Ureter (tissue), 1 donor: Measurements from ENCODE around the gene SLC38A3. TPM values are rescaled to one million over a fixed set of nuclear protein-coding genes. Genes with fewer than 3 reads are reported as not detected.

Experiments used
- DNase-seq: peaks from one replicate; pipeline ENCODE4 v3.0.0-alpha.2; 2020; ENCODE audit warnings: low spot score
- total RNA-seq: library from RNA; stranded (reverse); gene quantifications from one replicate; pipeline ENCODE4 v1.2.4, GENCODE V29; 2023
- donor health status: DM: yes; HTN: yes; CAD: no.

The SLC38A3 gene
- total RNA-seq, 1 donor from 2014 or later, result 0.34 TPM

DNA sequence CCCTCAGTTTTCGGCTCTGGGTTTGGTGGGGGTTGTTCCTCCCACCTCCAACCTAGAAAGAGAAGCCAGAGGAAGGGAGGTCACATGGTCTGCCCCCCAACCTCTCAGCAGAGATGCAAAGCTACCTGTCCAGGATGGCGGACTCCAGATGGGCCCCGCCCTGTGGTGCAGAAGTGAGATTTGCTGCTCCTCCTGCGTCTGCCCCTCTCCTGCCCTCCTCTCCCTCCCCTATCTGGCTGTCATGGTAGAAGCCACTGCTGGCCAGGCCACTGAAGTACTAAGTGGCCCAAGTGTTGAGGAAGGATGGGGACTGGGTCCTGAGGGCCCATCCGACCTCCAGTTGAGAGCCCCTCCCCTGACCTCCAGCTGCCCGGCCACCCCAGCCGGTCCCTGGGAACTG, 61.8 kb downstream of the SLC38A3 start:
- DNase-seq, result no peak

DNA sequence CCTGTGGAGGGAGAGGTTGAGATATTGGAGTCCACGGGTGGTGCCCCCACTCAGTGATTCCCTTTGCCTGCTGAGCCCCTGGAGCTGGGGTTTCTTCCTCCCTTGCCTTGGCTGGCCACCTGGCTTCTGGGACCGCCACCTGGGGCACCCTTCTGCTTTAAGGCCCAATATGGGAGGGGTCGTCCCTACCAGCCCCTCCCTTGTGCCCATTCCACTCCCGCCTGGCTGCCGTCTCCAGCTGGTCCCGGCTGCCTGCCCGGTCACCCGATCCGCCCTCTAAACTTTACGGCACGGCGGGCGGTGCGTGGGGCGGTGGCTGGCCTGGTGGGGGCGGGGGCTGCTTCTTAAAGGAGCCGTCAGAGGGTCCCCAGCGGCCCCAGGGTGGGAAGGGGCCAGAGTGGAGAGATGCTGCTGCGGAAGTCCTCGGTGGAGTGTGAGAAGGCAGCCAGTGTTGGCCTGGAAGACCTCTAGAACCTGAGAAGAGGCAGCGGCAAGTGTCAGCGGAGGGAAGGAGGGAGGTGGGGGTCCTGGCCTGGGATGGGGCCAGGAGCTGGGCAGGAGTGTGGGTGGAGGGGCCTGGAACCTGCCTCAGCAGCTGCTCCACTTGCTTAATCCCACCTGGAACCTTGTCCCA, 62.3 kb downstream of the SLC38A3 start:
- no peak for DNase-seq

DNA sequence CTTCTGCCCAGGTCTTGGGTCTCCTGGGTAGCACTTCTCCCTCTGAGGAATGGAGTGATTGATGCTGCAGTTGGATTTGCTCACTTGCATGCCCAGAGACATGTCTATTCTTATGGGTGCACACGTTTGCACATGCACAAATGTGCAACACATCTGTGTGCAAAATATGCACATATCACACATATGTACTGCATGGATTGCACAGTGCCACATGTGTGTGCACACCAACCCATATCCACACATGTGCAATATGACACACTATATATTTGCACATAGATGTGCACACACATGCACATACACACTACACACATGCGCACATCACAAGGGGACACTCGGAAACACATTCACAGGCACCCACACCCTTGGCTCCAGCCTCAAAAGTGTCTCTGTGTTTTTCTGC, 63.2 kb downstream of the SLC38A3 start:
- DNase-seq, result no peak

DNA sequence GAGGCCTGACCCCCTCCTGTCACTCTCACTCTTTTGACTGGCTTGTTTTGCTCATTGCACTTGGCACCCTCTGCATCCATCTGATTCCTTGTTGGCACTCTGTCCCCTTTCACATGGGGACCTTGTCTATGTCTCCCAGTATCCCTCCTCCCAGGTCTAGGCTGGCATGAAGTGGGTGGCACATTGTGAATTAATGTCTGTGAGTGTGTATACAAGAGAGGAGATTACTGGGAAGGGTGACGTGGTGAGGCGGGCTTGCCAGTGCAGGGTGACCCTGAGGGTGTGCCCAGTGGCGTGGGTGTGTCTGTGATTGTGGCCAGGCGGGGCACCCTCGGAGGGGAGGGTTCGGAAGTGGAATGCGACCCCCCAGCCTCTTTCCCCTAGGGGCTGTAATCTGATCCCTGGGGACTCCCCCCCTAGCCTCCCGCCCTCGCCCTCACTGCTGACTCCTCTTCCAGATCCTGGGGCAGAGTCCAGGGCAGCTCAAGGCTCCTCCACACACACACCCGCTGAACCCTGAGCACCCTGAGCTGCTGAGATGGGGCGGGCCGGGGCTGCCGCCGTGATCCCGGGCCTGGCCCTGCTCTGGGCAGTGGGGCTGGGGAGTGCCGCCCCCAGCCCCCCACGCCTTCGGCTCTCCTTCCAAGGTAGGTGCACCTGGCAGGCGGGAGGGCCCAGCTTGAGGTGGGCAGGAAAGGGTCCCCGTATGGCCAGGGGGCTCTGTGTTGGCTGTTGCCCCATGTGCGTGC, 63.8 kb downstream of the SLC38A3 start, which contains the start of gene SEMA3B:
Gene SEMA3B, plus strand, starts transcription at position 445 of the 749 bp plus-strand sequence. Its CDS starts 94 bp downstream, at position 539.
- peak; percentile 84 for DNase-seq

DNA sequence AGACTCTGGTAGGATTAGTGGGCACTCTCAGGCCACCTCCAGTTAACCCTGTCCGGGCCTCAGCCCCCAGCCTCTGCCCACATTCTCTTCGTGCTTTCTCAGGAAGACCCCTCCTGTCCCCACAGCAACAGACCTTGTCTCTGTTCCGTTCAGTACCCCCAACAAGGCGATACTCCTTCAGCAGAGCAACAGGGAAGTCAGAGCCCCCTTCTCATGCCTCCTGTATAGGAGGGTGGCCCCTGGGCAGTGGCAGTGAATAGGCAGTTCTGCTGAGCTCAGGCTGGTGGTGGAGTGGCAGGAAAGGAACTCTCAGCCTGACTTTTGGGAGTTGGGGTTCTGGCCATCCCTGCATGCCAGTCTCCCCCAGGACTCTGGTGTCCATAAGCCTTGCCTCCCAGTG, 64.4 kb downstream of the SLC38A3 start:
- no peak for DNase-seq

DNA sequence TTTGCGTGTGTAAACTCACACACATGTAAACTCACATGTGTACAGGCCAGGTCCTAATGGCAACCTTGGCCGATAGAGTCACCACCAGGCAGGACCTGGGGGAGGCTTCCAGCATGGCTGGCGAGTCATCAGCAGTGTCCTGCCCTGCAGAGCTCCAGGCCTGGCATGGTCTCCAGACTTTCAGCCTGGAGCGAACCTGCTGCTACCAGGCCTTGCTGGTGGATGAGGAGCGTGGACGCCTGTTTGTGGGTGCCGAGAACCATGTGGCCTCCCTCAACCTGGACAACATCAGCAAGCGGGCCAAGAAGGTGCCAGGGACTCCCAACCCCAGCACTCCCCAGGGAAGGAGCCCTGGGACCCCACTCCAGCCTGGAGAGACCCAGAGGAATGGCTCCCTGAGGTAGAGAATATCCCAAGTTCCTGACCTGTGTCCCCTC, 64.9 kb downstream of the SLC38A3 start:
- DNase-seq, result peak; percentile 44

DNA sequence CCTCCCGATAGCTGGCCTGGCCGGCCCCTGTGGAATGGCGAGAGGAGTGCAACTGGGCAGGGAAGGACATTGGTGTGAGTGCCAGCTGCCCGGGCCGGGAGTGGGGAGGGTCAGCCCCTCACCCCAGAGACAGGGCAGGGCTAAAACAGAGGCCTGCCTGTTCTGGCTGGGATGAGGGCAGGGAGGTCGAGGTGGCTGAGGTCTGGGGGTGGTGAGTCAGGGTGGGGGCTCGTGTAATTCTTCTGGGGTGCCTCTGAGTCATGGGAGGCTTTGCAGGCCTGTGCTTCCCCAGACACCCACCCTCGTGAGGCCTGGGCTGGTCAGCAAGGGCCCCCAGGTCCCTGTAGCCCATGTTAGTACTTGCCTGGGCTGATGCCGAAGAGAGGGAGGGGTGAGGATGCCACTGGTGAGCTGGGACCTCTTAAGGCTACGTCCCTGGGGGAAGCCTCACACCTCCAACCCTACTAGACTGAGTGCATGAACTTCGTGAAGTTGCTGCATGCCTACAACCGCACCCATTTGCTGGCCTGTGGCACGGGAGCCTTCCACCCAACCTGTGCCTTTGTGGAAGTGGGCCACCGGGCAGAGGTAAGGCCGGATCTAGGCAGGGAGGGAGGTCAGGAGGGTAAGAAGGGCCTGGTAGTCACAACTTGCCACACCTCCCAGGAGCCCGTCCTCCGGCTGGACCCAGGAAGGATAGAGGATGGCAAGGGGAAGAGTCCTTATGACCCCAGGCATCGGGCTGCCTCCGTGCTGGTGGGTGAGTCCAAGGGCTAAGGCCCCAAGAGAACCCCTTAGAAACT, 65.6 kb downstream of the SLC38A3 start:
- no peak for DNase-seq

Other genes starting within 250 kb of the SLC38A3 start
- gene RBM5, start 116.4 kb upstream of the SLC38A3 start, total RNA-seq, result 220 TPM
- 132 TPM for gene SEMA3F, start 49.9 kb upstream of the SLC38A3 start, total RNA-seq
- not detected for gene GNAT1, start 13.7 kb upstream of the SLC38A3 start, total RNA-seq
- gene GNAI2, start 30.9 kb downstream of the SLC38A3 start, total RNA-seq, result 222 TPM
- 18.2 TPM for gene SEMA3B, start 63.9 kb downstream of the SLC38A3 start, total RNA-seq
- not detected for gene LSMEM2, start 73.8 kb downstream of the SLC38A3 start, total RNA-seq
- gene IFRD2, start 87.2 kb downstream of the SLC38A3 start, total RNA-seq, result 104 TPM
- 1.8 TPM for gene HYAL3, start 94.1 kb downstream of the SLC38A3 start, total RNA-seq
- gene NAA80, start 94.1 kb downstream of the SLC38A3 start, total RNA-seq, result 10.7 TPM
- 9.8 TPM for gene HYAL1, start 98.3 kb downstream of the SLC38A3 start, total RNA-seq
- 87.9 TPM for gene HYAL2, start 117.5 kb downstream of the SLC38A3 start, total RNA-seq
- 24.7 TPM for gene TUSC2, start 123.0 kb downstream of the SLC38A3 start, total RNA-seq
- gene RASSF1, start 135.6 kb downstream of the SLC38A3 start, total RNA-seq, result 21.2 TPM
- 0.26 TPM for gene ZMYND10, start 140.5 kb downstream of the SLC38A3 start, total RNA-seq
- gene NPRL2, start 145.5 kb downstream of the SLC38A3 start, total RNA-seq, result 20.5 TPM
- 27.5 TPM for gene CYB561D2, start 145.6 kb downstream of the SLC38A3 start, total RNA-seq
- 30.4 TPM for gene TMEM115, start 154.2 kb downstream of the SLC38A3 start, total RNA-seq